GM20000 (cell line): ENCODE results near the gene ATP6V1G2.

Source experiments
- DNase-seq: peaks from one replicate; pipeline ENCODE4 v3.0.0; 2012; ENCODE audit warnings: low spot score
- TF ChIP-seq, protein P1 (sequence below): IDR thresholded peaks from 2 replicates; pipeline ENCODE4 v1.5.1; 2012; ENCODE audit warnings: mild to moderate bottlenecking, control low read depth; ENCODE audit errors: extremely low read depth, missing control alignments

The ATP6V1G2 gene

GRCh38 chr6:31579119-31579505 is 32.7 kb upstream of the ATP6V1G2 start:
- DNase-seq: no peak
- TF ChIP-seq, protein P1, sequence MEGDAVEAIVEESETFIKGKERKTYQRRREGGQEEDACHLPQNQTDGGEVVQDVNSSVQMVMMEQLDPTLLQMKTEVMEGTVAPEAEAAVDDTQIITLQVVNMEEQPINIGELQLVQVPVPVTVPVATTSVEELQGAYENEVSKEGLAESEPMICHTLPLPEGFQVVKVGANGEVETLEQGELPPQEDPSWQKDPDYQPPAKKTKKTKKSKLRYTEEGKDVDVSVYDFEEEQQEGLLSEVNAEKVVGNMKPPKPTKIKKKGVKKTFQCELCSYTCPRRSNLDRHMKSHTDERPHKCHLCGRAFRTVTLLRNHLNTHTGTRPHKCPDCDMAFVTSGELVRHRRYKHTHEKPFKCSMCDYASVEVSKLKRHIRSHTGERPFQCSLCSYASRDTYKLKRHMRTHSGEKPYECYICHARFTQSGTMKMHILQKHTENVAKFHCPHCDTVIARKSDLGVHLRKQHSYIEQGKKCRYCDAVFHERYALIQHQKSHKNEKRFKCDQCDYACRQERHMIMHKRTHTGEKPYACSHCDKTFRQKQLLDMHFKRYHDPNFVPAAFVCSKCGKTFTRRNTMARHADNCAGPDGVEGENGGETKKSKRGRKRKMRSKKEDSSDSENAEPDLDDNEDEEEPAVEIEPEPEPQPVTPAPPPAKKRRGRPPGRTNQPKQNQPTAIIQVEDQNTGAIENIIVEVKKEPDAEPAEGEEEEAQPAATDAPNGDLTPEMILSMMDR: no peak

DNA sequence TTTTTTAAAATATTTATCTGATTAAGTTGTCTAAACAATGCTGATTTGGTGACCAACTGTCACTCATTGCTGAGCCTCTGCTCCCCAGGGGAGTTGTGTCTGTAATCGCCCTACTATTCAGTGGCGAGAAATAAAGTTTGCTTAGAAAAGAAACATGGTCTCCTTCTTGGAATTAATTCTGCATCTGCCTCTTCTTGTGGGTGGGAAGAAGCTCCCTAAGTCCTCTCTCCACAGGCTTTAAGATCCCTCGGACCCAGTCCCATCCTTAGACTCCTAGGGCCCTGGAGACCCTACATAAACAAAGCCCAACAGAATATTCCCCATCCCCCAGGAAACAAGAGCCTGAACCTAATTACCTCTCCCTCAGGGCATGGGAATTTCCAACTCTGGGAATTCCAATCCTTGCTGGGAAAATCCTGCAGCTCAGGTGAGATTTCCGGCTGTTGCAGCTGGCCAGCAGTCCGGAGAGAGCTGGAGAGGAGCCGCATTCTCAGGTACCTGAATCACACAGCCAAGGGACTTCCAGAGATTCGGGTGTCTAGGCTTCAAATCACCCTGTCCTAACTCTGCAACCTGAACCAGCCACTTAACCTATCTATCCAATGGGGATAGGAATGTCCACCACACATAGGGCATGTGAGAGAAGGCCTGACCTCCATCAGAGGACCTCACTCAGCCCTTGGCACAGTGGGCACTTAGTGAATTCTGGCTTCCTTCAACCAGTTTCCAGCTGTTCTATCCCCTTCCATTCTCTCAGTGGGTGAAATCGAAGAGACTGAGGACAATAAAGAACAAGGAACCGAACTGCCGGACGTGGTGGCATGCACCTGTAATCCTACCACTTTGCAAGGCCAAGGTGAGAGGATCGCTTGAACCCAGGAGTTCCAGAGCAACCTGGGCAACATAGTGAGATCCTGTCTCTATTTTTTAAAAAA is 32.0 kb upstream of the ATP6V1G2 start:
- peak; percentile 12 for DNase-seq
- TF ChIP-seq, protein P1: no peak

GRCh38 chr6:31577579-31577966 is 31.2 kb upstream of the ATP6V1G2 start:
- TF ChIP-seq, protein P1: no peak
- DNase-seq: no peak

DNA sequence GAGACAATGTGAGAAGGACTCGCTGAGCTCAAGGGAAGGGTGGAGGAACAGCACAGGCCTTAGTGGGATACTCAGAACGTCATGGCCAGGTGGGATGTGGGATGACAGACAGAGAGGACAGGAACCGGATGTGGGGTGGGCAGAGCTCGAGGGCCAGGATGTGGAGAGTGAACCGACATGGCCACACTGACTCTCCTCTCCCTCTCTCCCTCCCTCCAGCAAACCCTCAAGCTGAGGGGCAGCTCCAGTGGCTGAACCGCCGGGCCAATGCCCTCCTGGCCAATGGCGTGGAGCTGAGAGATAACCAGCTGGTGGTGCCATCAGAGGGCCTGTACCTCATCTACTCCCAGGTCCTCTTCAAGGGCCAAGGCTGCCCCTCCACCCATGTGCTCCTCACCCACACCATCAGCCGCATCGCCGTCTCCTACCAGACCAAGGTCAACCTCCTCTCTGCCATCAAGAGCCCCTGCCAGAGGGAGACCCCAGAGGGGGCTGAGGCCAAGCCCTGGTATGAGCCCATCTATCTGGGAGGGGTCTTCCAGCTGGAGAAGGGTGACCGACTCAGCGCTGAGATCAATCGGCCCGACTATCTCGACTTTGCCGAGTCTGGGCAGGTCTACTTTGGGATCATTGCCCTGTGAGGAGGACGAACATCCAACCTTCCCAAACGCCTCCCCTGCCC is 30.6 kb upstream of the ATP6V1G2 start:
- peak; percentile 61 for DNase-seq
- TF ChIP-seq, protein P1: no peak

DNA sequence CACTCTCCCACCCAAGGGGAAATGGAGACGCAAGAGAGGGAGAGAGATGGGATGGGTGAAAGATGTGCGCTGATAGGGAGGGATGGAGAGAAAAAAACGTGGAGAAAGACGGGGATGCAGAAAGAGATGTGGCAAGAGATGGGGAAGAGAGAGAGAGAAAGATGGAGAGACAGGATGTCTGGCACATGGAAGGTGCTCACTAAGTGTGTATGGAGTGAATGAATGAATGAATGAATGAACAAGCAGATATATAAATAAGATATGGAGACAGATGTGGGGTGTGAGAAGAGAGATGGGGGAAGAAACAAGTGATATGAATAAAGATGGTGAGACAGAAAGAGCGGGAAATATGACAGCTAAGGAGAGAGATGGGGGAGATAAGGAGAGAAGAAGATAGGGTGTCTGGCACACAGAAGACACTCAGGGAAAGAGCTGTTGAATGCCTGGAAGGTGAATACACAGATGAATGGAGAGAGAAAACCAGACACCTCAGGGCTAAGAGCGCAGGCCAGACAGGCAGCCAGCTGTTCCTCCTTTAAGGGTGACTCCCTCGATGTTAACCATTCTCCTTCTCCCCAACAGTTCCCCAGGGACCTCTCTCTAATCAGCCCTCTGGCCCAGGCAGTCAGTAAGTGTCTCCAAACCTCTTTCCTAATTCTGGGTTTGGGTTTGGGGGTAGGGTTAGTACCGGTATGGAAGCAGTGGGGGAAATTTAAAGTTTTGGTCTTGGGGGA is 29.7 kb upstream of the ATP6V1G2 start:
- TF ChIP-seq, protein P1: no peak
- DNase-seq: peak; percentile 31

GRCh38 chr6:31575335-31575901 is 29.0 kb upstream of the ATP6V1G2 start, which contains the start of gene TNF:
TSS of gene TNF (plus strand) at chr6:31575565. CDS start at chr6:31575742, 177 bp downstream.
- TF ChIP-seq, protein P1: no peak
- peak; percentile 81 for DNase-seq
